Right atrium auricular region (tissue), 2 donors: ENCODE data around the gene TM9SF4. TPM values are rescaled to one million over a fixed set of nuclear protein-coding genes. Genes with fewer than 3 reads are reported as not detected.

ENCODE experiments used
- DNase-seq: peaks from one replicate; pipeline ENCODE4 v3.0.0-alpha.2; 2019; ENCODE audit warnings: low spot score
- H3K27ac ChIP-seq, 2 donors: fragments of 200-600 bp; sonication (generic); 1 replicate in 1 of 2; 2 replicates in 1 of 2; pipeline ENCODE4 v1.5.1; 2016 to 2019
- H3K27me3 ChIP-seq, 2 donors: fragments of 200-600 bp; sonication (generic); one replicate each; pipeline versions ENCODE4 v1.5.1 to v1.6.0; 2017 to 2019
- H3K36me3 ChIP-seq: fragments of 200-600 bp; sonication (generic); one replicate; pipeline ENCODE4 v1.5.1; 2016
- H3K4me1 ChIP-seq, 2 donors: fragments of 200-600 bp; sonication (generic); one replicate each; pipeline versions ENCODE4 v1.5.1 to v1.6.0; 2017 to 2019
- H3K4me3 ChIP-seq, 2 donors: fragments of 200-600 bp; sonication (generic); 1 replicate in 1 of 2; 2 replicates in 1 of 2; pipeline ENCODE4 v1.5.1; 2017 to 2019; ENCODE audit warnings: mild to moderate bottlenecking in 1 of 2, moderate library complexity in 1 of 2
- H3K9me3 ChIP-seq, 2 donors: fragments of 200-600 bp; sonication (generic); one replicate each; pipeline ENCODE4 v1.5.1; 2019
- total RNA-seq, 2 donors: library from RNA; depleted of rRNA; stranded (reverse); fragments of >200 nt; gene quantifications; one replicate each; pipeline ENCODE4 v1.1.0, GENCODE V29; 2016
- TF ChIP-seq, protein P1 (sequence below), 2 donors: fragments of 200-600 bp; sonication (generic); IDR thresholded peaks; one replicate each; pipeline ENCODE4 v1.5.1; 2019; ENCODE audit warnings: antibody characterized with exemption in 2 of 2

Gene TM9SF4
- total RNA-seq, 2 donors from 2014 or later: 28.5 to 30.6 TPM

DNA sequence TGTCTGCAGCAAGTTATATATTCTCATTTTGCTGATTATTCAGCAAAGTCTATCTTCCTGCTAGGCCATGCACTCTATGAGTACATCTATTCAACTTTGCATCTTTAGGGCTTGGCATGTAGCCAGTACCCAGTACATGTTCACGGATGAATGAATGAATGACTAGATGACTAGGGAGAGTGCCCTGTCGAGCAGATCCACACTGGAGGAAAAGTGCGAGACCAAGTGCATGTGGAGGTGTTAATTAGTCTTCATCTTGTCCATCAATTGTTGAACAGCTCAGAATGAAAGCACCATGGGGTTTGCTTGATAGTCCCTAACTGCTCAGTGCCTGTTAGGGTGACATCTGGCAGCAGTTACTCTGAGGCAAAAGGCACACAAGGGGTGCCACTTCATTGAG lies 30.4 kb downstream of the TM9SF4 start:
- no peak overlapping the region for H3K27ac ChIP-seq
- TF ChIP-seq, protein P1, sequence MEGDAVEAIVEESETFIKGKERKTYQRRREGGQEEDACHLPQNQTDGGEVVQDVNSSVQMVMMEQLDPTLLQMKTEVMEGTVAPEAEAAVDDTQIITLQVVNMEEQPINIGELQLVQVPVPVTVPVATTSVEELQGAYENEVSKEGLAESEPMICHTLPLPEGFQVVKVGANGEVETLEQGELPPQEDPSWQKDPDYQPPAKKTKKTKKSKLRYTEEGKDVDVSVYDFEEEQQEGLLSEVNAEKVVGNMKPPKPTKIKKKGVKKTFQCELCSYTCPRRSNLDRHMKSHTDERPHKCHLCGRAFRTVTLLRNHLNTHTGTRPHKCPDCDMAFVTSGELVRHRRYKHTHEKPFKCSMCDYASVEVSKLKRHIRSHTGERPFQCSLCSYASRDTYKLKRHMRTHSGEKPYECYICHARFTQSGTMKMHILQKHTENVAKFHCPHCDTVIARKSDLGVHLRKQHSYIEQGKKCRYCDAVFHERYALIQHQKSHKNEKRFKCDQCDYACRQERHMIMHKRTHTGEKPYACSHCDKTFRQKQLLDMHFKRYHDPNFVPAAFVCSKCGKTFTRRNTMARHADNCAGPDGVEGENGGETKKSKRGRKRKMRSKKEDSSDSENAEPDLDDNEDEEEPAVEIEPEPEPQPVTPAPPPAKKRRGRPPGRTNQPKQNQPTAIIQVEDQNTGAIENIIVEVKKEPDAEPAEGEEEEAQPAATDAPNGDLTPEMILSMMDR (IDR thresholded peaks at IDR 0.05): no peak
- H3K9me3 ChIP-seq: no peaks in the 10 kb centered on the region
- no peaks in the 10 kb centered on the region for H3K27me3 ChIP-seq
- peaks cover 82% of the 10 kb centered on the region for H3K36me3 ChIP-seq
- no peak overlapping the region for H3K4me3 ChIP-seq
- H3K4me1 ChIP-seq: no peaks in the 10 kb centered on the region
- no peak for DNase-seq

DNA sequence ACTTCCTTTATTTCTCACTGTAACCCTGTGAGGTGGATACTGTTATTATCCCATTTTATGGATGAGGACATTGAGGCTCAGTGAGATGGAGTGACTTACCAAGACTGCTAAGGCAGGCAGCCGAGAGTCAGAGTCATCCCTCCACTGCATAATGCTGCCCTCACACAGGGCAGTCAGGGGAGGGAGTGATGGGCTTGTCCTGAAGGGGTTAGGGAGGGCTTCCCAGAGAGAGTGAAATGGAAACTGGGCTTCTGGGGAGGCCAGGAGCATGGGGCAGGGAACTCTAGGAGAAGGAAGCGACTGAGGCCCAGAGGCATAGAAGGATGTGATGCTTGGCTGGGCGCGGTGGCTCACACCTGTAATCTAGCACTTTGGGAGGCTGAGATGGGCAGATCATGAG lies 31.1 kb downstream of the TM9SF4 start:
- no peak overlapping the region for H3K4me3 ChIP-seq
- no peaks in the 10 kb centered on the region for H3K4me1 ChIP-seq
- DNase-seq: no peak
- no peak overlapping the region for H3K27ac ChIP-seq
- TF ChIP-seq, protein P1 (IDR thresholded peaks at IDR 0.05): no peak
- no peaks in the 10 kb centered on the region for H3K27me3 ChIP-seq
- H3K9me3 ChIP-seq: no peaks in the 10 kb centered on the region
- peaks cover 88% of the 10 kb centered on the region for H3K36me3 ChIP-seq

DNA sequence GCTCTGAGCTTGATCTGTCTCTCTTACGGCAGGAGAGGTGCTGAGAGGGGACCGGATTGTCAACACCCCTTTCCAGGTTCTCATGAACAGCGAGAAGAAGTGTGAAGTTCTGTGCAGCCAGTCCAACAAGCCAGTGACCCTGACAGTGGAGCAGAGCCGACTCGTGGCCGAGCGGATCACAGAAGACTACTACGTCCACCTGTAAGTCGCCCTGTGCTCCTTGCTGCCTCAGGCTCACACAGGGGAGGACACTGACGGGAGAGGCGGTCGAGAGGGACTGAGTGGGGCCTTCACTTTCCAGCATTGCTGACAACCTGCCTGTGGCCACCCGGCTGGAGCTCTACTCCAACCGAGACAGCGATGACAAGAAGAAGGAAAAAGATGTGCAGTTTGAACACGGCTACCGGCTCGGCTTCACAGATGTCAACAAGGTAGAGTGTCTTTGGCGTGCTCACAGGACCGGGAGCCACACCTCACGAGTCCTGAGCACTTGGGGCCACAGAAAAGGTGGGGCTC lies 32.0 kb downstream of the TM9SF4 start:
- H3K36me3 ChIP-seq: peaks cover 90% of the 10 kb centered on the region
- H3K4me3 ChIP-seq: no peak overlapping the region
- no peak overlapping the region for H3K27ac ChIP-seq
- TF ChIP-seq, protein P1 (IDR thresholded peaks at IDR 0.05): no peak
- no peaks in the 10 kb centered on the region for H3K9me3 ChIP-seq
- no peaks in the 10 kb centered on the region for H3K4me1 ChIP-seq
- no peaks in the 10 kb centered on the region for H3K27me3 ChIP-seq
- DNase-seq: no peak

DNA sequence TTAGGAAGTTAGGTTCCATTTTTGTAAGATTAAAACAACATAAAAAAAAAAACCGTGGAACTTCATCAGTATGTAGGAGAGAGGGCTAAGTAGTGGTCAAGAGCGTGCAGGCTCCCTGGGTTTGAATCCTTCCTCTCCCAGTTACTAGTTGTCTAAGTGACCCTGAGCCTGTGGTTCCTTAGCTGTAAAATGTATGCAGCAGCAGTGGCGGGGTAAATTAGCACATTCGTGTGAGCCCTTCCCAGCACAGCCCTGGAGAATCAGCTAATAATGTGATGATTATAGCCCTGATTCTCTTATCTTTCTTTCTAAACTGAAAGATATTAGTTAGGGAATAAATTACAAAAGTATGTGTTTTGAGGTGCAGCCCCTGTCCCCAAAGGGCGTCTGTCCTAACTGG lies 32.6 kb downstream of the TM9SF4 start:
- no peaks in the 10 kb centered on the region for H3K9me3 ChIP-seq
- H3K4me1 ChIP-seq: no peaks in the 10 kb centered on the region
- H3K27ac ChIP-seq: no peak overlapping the region
- H3K36me3 ChIP-seq: peaks cover 90% of the 10 kb centered on the region
- no peaks in the 10 kb centered on the region for H3K27me3 ChIP-seq
- no peak overlapping the region for H3K4me3 ChIP-seq
- DNase-seq: no peak
- TF ChIP-seq, protein P1 (IDR thresholded peaks at IDR 0.05): no peak

DNA sequence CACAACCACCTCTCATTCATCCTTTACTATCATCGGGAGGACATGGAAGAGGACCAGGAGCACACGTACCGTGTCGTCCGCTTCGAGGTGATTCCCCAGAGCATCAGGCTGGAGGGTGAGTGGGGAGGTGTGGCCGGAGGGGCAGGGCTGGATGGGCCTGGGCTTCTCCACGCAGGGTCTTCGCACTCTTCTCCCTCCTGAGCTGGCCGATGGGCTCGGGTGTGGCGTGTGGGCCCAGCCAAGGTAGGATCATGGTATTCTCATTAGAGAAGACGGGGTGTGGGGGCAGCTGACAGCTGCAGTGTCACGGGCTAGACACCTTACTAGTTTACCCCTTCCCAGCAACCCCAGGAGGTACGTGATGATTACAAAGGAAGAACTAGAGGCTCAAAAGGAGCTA lies 33.5 kb downstream of the TM9SF4 start:
- peaks cover 82% of the 10 kb centered on the region for H3K36me3 ChIP-seq
- no peaks in the 10 kb centered on the region for H3K9me3 ChIP-seq
- TF ChIP-seq, protein P1 (IDR thresholded peaks at IDR 0.05): no peak
- H3K4me1 ChIP-seq: no peaks in the 10 kb centered on the region
- H3K27me3 ChIP-seq: no peaks in the 10 kb centered on the region
- no peak for DNase-seq
- H3K27ac ChIP-seq: no peak overlapping the region
- no peak overlapping the region for H3K4me3 ChIP-seq
